ENCODE data around the gene SERPINE3.

GRCh38 chr13:51317262-51317661 lies 22.2 kb upstream of the SERPINE3 start:
- no peak for TF ChIP-seq CTCF (IDR thresholded peaks at IDR 0.05; ENCODE audit: borderline replicate concordance, extremely low read depth, low read length, poor library complexity, severe bottlenecking)
- TF ChIP-seq EZH2 (IDR thresholded peaks at IDR 0.05; ENCODE audit: borderline replicate concordance, low read depth, low read length, severe bottlenecking), result no peak
